ENCODE data around the gene POLR3E.
A peak's percentile ranks its signal among the peaks of the same experiment; 100 is the strongest.
"Not testable (repeated sequence)": the region's sequence is repeated elsewhere in the genome, so short reads cannot be mapped to it uniquely, and the experiment has no call there.

POLR3E gene

GRCh38 chr16:22293137-22294106 is 3.8 kb upstream of the POLR3E start:
- no peak for DNase-seq

- no peak for DNase-seq
These were observed 740 bp upstream of the POLR3E start for GRCh38 chr16:22296225-22297113.

DNA sequence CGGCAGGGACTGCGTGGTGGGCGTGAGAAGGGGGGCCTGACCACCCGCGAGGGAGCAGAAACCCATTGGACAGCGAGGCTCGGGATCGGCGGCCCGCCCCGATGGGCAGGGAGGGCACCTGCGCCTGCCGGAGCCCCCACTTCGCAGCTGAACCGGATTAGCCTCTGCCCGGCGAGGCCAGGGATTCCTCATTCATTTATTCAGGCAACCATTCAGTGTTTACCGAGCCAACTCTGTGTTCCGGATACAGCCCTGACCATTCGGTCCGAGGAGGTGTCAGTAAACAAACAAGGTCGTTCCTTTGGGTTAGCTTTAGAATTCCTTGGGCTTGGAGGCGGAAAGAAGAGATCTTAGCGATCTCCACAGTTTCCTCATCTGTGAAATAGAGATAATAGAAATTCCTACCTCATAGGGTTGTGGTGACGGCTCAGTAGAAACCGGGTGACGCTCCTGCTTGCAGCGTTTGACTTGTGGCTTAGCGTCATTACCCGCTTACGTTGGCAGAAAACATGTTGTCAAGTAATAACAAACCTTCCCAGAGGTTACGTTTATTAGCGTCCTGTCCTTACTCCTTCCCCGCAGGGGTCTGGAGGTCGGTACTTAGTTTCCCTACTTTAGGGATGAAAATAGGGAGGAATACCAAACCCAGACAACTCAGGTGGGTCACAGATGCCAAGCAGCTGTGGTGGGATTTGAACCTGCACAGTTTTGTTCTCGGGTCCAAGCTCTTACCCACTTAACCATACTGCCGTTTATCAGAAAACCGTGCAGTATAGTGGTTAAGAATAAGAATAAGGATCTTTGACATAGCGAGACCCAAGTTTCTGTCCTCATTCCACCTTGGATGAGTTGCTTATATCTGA is 893 bp downstream of the POLR3E start:
- DNase-seq: peak; percentile 75

DNA sequence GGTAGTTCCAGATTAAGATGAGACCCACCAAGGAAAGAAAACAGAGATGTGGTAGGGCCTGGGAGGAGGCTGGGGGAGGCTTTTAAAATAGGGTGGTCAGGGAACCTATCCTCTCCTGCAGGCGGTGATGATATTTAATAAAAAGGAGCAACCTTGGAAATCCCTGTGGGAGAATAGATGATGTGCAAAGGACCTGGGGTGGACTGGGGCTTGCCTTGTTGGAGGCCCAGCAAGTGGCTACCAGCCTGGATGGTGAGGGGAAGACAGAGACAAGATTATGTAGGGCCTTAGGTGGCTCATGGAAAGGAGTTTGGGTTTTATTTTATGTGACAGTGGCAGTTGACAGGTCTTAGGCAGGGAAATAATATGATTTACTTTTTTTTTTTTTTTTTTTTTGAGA is 1.8 kb downstream of the POLR3E start:
- DNase-seq: no peak

GRCh38 chr16:22300427-22301071 is 3.3 kb downstream of the POLR3E start:
- DNase-seq: no peak

- DNase-seq: not testable (repeated sequence)
These were observed 4.2 kb downstream of the POLR3E start for GRCh38 chr16:22301423-22301822.

GRCh38 chr16:22302776-22303363 is 5.7 kb downstream of the POLR3E start:
- DNase-seq: no peak

DNA sequence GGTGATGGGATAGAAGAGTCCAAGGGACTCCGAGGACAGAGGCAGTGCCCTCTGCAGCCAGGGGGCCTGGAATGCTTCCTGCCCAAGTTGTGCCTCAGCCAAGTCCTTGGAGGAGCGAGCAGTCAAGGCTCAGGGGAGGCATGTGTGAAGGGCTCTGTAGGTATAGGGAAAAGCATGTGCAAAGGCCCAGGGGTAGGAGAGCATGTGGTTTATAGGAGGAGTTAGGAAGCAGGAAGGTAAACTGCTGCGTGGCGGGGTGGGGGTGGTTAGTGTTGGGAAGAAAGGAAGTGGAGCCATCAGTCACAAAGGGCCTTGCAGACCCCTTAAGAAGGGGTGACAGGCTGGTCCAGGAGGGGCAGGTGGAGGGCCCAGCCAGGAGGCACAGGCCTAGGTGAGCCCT is 7.2 kb downstream of the POLR3E start:
- DNase-seq: no peak

DNA sequence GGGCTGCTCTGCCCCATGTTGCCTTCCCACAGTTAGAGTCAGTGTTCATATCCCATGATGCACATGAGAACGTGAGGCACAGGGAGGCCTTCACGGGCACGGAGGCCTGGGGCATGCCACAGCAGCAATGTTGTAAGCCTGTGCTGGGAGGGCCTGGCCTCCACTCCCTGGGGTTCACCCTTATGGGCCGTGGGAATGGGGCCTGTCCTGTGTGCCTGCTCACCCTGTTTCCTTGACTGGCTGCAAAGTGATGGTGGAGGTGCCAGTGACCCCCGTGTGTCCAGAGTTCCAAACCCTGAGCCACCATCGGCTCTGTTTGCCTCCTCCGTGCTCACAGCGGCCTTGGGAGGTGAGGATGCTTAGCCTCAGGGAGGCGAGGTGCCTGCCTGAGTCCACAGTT is 9.6 kb downstream of the POLR3E start:
- no peak for DNase-seq

GRCh38 chr16:22307838-22308237 is 10.6 kb downstream of the POLR3E start:
- DNase-seq: no peak

DNA sequence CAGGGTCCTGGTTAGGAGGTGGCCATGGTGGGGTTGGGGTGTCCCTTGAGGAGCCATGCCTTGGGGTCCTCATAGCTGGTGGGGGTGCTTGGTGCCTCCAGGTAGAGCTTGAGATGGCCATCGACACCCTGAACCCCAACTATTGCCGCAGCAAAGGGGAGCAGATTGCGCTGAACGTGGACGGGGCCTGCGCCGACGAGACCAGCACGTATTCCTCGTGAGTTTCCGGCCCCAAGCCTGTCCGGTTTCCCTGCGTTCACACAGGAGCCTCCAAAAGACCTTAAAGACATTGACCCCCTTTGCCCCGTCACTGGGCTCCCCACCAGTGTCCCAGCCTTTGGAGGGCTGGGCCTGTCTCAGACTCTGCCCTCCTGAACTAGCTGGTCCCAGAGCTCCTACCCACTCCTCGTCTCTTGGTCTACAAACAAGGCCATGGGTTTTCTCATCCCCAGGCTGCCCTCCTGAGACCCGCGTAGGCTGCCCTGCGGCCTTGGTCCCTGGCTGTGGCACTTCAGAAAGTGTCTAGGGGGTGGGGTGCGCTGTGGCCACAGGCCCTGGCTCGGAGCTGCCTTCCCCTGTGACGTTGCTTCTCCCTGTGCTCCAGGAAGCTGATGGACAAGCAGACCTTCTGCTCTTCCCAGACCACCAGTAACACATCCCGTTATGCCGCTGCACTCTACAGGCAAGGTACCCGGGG is 11.8 kb downstream of the POLR3E start:
- DNase-seq: no peak

- DNase-seq: no peak
These were observed 14.3 kb downstream of the POLR3E start for GRCh38 chr16:22311520-22311919.

GRCh38 chr16:22312897-22313781 is 15.9 kb downstream of the POLR3E start:
- DNase-seq: no peak

DNA sequence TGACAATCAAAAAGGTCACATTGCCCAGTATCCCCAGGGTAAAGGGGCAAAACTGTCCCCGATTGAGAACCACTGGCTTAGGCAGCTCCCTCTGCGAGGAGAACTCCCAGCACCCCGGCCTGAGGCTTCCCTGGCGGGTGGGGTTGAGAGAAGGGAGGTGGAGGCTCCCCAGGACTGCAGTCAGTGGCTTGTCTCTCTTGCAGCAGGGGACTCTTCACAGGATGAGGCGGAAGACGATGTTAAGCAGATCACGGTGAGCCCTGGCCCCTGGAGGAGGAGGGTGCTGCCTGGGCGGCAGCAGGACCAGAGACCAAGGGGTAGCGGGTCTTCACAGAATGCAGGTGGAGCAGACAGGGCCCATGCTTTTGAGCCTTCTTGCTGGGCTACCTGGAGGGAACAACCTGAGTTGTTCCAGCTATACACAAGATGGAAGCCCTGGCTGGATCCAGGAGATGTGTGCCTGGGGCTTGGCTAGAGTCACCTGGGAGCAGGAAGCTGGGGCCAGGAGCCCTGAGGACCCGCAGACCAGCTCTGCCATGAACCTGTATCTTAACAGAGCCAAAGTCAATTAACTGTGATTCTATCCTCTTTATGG is 16.8 kb downstream of the POLR3E start:
- DNase-seq: no peak

GRCh38 chr16:22314661-22315626 is 17.7 kb downstream of the POLR3E start:
- DNase-seq: no peak

DNA sequence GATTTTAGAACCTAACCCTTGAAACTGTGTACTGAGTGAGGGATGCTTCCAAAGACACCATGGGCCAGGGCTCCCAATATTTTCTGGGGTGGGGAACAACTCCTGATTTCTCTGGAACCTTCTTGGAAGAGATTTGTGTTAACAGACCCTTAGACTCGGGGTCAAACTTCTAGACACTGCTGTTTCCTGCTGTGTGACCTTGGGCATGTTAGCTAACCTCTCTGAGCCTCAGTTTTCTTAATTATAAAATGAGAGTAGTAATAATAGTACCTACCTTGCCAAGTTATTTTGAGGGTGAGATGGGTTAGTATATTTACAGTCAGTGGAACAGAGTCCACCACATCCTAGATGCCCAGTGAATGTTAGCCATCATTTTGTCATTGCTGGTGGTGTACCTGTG is 18.8 kb downstream of the POLR3E start:
- no peak for DNase-seq

- no peak for DNase-seq
These were observed 19.2 kb downstream of the POLR3E start for GRCh38 chr16:22316411-22316811.

DNA sequence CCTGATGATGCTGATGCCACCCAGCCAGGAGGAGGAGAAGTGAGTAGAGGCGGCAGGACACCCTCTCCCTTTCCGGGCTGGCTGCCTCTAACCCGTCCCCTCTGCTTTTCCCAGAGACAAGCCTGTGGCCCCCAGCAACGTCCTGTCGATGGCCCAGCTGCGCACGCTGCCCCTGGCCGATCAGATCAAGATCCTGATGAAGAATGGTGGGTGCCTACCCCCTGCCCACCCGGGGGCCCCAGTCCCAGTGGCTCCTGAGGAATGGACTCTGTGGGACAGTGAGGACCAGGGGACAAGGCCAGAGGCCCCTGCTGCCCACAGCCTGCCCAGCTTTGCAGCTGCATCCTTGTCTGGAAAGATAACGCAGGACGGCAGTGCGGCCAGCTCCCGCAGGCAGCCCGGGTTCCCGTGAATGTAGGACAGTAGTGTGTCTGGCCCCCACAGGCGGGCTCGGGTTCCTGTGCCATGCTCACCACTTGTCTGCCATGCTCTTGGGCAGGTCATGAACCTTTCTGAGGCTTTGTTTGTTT is 19.9 kb downstream of the POLR3E start:
- DNase-seq: no peak

Data from NCI-H2081 treated with DMSO at 0.1 percent for 48 hours (cell line).